Measurements from ENCODE around the gene MTO1. TPM values are rescaled to one million over a fixed set of nuclear protein-coding genes. Genes with fewer than 3 reads are reported as not detected.
A peak's percentile ranks its signal among the peaks of the same experiment; 100 is the strongest.
"Not testable (repeated sequence)": the region's sequence is repeated elsewhere in the genome, so short reads cannot be mapped to it uniquely, and the experiment has no call there.

The MTO1 gene
- total RNA-seq, 1 donor from 2014 or later, result 28.6 TPM

GRCh38 chr6:73547036-73547435, 85.5 kb downstream of the MTO1 start:
- Histone ChIP-seq H3K4me2 (no peak overlapping the region), H3K36me3 (no peaks in the 10 kb centered on the region), H3K4me3 (no peak overlapping the region), H3K9ac (no peak overlapping the region), H3K4me1 (peaks cover 6% of the 10 kb centered on the region), H4K20me1 (ENCODE audit: low read depth) (no peaks in the 10 kb centered on the region), H3F3A (ENCODE audit: low read depth) (no peaks in the 10 kb centered on the region), H3K9me3 (ENCODE audit: low read depth) (no peaks in the 10 kb centered on the region), H3K27ac (no peak overlapping the region), H2AFZ (replicated peaks) (no peak overlapping the region), H3K79me2 (ENCODE audit: low read depth) (no peaks in the 10 kb centered on the region), H3K27me3 (no peaks in the 10 kb centered on the region)
- H3K9me3 Mint-ChIP-seq, result no peaks in the 10 kb centered on the region
- TF ChIP-seq CTCF (IDR thresholded peaks at IDR 0.05) (no peak), EZH2phosphoT487 (IDR thresholded peaks at IDR 0.05) (no peak), EZH2 (IDR thresholded peaks at IDR 0.05) (no peak)
- no peaks in the 10 kb centered on the region for H3K36me3 Mint-ChIP-seq
- H3K27me3 Mint-ChIP-seq (ENCODE audit: insufficient read depth, low read depth), result peaks cover 4% of the 10 kb centered on the region
- DNase-seq (ENCODE audit: low spot score), result no peak
- H3K4me3 Mint-ChIP-seq, result no peak overlapping the region
- peak overlapping the region; percentile 14 for H3K27ac Mint-ChIP-seq
- peaks cover 9% of the 10 kb centered on the region for H3K4me1 Mint-ChIP-seq

- H2AFZ ChIP-seq (replicated peaks), result no peak overlapping the region
- Mint-ChIP-seq H3K36me3 (no peaks in the 10 kb centered on the region), H3K9me3 (no peaks in the 10 kb centered on the region), H3K27ac (no peak overlapping the region), H3K4me3 (no peak overlapping the region), H3K4me1 (peaks cover 9% of the 10 kb centered on the region), H3K27me3 (ENCODE audit: insufficient read depth, low read depth) (peaks cover 4% of the 10 kb centered on the region)
- H3K36me3 ChIP-seq, result no peaks in the 10 kb centered on the region
- H3K4me3 ChIP-seq, result no peak overlapping the region
- no peaks in the 10 kb centered on the region for H4K20me1 ChIP-seq (ENCODE audit: low read depth)
- H3K9ac ChIP-seq, result no peak overlapping the region
- H3K4me1 ChIP-seq, result peaks cover 6% of the 10 kb centered on the region
- no peak for TF ChIP-seq CTCF (IDR thresholded peaks at IDR 0.05)
- TF ChIP-seq EZH2phosphoT487 (IDR thresholded peaks at IDR 0.05), result no peak
- TF ChIP-seq EZH2 (IDR thresholded peaks at IDR 0.05), result no peak
- no peaks in the 10 kb centered on the region for H3K9me3 ChIP-seq (ENCODE audit: low read depth)
- no peaks in the 10 kb centered on the region for H3F3A ChIP-seq (ENCODE audit: low read depth)
- H3K4me2 ChIP-seq, result no peak overlapping the region
- H3K27ac ChIP-seq, result no peak overlapping the region
- H3K27me3 ChIP-seq, result no peaks in the 10 kb centered on the region
- no peaks in the 10 kb centered on the region for H3K79me2 ChIP-seq (ENCODE audit: low read depth)
- DNase-seq (ENCODE audit: low spot score), result no peak
These were observed 87.2 kb downstream of the MTO1 start for GRCh38 chr6:73548458-73549446.

- H4K20me1 ChIP-seq (ENCODE audit: low read depth); DNase-seq (ENCODE audit: low spot score); H3K27ac ChIP-seq; H3K9me3 ChIP-seq (ENCODE audit: low read depth); H3K27ac Mint-ChIP-seq; H3K27me3 Mint-ChIP-seq (ENCODE audit: insufficient read depth, low read depth); H3K27me3 ChIP-seq; H3K4me1 Mint-ChIP-seq; H3K4me1 ChIP-seq; H3F3A ChIP-seq (ENCODE audit: low read depth); H3K4me3 Mint-ChIP-seq; H3K36me3 Mint-ChIP-seq; H3K79me2 ChIP-seq (ENCODE audit: low read depth); H3K9ac ChIP-seq; H3K36me3 ChIP-seq; H2AFZ ChIP-seq (replicated peaks); H3K4me3 ChIP-seq; H3K4me2 ChIP-seq; H3K9me3 Mint-ChIP-seq: not testable (repeated sequence)
These were observed 89.6 kb downstream of the MTO1 start for GRCh38 chr6:73551115-73551514.

- not testable (repeated sequence) for H3K36me3 Mint-ChIP-seq; H3F3A ChIP-seq (ENCODE audit: low read depth); H3K4me3 Mint-ChIP-seq; H3K79me2 ChIP-seq (ENCODE audit: low read depth); H3K27ac Mint-ChIP-seq; H3K27me3 ChIP-seq; H3K9ac ChIP-seq; H3K9me3 ChIP-seq (ENCODE audit: low read depth); H4K20me1 ChIP-seq (ENCODE audit: low read depth); H3K4me2 ChIP-seq; H3K27ac ChIP-seq; H3K9me3 Mint-ChIP-seq; H3K27me3 Mint-ChIP-seq (ENCODE audit: insufficient read depth, low read depth); H3K36me3 ChIP-seq; H3K4me3 ChIP-seq; DNase-seq (ENCODE audit: low spot score); H2AFZ ChIP-seq (replicated peaks)
- H3K4me1 Mint-ChIP-seq, result peaks cover 35% of the 10 kb centered on the region
- peaks cover 16% of the 10 kb centered on the region for H3K4me1 ChIP-seq
These were observed 93.9 kb downstream of the MTO1 start for GRCh38 chr6:73555380-73555949.

Data from neural progenitor cell (in vitro differentiated cells).